ENCODE results near the gene CLMP.
"Not testable (repeated sequence)": the region's sequence is repeated elsewhere in the genome, so short reads cannot be mapped to it uniquely, and the experiment has no call there.

Gene CLMP

DNA sequence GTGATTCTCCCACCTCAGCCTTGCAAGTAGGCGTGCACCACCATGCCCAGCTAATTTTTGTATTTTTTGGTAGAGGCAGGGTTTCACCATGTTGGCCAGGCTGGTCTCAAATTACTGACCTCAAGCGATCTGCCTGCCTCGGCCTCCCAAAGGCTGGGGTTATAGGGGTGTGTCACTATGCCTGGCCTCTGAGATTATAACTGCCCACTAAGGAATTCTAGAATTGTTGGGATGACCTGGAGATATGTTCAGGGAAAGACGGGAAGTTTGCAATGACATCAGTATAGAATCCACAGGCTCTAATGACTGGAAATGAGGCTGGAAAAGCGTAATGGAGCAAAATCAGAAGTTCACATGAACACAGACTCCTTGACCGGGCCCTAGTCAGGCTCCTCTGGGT is 62.2 kb downstream of the CLMP start:
- DNase-seq (ENCODE audit: low read depth in 2 of 2) = no peak

DNA sequence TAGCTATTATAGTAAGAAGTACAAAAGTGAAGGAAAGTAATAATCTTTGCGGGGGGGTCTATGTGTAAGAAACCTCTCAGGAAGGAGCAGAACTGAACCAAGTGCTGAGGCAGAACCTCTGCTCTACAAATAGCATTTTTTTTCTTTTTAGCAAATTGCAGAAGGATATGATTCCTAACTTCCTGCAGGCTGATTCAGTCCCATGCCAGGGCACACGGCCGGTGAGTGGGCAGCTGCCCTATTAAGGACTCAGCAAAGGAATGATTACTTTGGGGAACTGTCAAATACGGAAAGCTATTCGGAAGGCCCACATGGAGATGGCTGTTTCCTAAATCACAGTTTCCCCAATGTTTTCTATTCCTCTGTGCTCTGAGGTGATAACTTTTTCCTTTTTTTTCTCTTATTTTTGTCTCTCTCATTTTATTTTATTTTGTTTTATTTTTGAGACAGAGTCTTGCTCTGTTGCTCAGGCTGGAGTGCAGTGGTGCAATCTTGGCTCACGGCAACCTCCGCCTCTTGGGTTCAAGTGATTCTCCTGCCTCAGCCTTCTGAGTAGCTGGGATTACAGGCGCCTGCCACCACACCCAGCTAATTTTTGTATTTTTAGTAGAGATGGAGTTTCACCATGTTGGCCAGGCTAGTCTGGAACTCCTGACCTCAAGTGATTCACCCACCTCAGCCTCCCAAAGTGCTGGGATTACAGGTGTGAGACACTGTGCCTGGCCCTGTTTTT is 62.8 kb downstream of the CLMP start:
- not testable (repeated sequence) for DNase-seq (ENCODE audit: low read depth in 2 of 2)

DNA sequence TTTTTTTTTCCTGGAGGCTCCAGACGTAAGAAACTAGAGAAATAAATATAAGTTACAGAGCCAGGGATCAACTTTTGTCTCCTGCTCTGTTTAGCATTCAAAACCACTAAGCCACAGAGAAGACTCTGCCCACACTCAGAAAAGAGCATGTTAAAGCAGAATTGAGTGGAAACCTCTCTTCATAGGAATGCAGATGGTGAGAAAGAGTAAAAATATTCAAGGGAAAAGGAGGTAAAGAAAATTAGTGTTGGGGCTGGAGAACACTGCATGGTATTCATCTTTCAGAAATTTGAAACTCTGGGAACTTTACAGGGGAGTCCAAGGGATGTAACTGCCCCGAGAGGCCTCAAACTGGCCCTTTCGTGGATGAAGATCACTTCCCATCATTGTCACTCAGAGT is 65.1 kb downstream of the CLMP start:
- DNase-seq (ENCODE audit: low read depth in 2 of 2) = no peak

DNA sequence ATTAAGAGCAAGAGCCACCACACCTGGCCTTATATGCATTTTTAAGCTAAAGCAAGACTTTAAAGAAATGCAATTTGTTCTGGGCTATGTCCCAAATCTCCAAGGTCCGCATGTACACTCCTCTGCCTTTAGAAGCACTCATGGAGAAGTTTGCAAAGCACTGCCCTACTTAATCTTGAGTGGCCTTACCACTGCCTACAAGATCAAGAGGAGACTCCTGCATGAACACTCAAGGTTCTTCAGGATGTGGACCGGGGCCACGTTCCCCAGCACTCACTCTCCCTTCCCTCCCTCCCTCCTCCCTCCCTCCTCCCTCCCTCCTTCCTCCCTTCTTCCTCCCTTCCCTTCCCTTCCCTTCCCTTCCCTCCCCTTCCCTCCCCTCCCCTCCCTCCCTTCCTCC is 69.9 kb downstream of the CLMP start:
- DNase-seq (ENCODE audit: low read depth in 2 of 2) = no peak

DNA sequence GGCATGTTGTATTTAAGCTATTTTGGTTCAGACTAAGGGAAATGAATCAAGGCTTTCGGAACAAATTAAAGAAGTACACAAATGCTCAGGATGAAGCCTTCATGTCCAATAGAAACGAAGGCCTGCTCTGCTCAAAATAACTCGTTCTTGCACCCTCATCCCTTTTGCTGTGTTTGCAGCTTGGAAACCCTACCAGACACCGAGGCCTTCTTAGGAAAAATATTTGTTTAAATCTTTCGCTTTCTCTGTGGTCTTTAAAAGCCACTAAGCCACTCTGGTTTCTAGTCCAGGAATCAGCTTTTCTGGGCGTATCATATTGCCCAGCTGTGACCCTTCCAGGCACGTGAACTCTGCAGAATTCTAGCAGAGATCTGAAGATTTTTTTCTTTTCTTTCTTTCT is 72.2 kb downstream of the CLMP start:
- no peak for DNase-seq (ENCODE audit: low read depth in 2 of 2)

DNA sequence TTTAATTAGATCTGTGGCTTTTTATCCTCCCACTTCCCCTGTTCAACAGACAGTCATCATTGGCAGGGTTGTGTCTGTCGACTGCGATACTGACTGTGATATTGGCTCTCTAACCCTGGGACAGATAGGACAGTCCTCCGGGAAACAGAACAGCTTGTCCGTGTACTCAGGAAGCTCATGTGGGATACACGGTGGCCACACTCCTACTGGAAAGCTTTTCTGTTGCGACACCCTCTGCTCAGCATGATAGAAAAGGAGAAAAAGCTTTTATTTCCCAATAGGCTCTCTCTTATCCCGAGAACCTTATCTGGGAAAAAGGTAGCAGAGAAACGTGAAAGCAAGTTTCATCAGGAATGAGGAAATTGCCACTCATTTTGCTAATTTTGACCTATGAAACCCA is 72.7 kb downstream of the CLMP start:
- DNase-seq (ENCODE audit: low read depth in 2 of 2) = no peak

DNA sequence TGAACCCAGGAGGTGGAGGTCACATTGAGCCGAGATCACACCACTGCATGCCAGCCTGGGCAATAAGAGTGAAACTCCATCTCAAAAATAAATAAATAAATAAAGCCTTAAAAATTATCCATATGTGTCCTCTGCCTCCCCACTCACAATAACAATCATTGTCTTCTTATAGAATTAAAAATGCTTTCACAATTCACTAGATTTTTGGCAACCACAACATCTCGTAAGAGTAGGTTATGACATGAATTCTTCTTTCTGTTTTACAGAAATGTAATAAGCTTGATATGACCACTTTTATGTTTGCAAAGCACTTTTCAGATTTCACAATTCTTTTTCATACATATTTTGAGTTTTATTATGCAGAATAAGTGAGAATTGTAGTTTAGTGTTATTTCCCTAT is 78.6 kb downstream of the CLMP start:
- DNase-seq (ENCODE audit: low read depth in 2 of 2) = no peak

DNA sequence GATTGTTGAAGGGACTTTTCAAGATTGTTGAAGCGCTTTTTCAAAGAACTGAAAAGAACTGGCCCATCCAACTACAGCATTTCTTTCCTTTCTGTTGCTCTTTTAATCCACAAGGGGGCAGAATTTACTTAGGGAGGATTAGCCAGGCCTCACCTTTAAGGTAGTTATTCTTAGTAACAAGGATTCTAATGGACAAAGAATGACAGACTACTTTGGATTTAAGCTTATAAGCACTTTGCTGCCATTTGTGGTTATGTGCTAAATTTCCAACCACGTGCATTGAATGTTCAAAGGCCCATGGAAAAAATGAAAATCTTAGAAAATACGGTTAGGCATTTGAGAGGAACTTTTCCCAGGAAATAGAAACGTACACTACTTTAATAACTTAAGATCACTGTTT is 83.6 kb downstream of the CLMP start:
- no peak for DNase-seq (ENCODE audit: low read depth in 2 of 2)

DNA sequence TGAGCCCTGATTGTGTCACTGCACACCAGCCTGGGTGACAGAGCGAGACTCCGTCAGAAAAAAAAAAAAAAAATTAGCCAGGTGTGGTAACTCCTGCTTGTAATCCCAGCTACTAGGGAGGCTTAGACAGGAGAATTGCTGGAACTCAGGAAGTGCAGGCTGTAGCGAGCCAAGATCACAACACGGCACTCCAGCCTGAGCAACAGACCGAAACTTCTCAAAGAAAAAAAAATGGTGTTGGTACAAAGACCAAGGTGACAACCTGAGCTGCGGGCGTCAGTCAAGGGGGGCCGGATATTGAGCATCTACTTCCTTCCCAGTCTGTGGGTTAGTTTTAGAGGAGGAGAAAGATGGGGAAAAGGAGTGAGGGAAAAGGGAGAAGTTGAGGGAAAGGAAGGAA is 84.7 kb downstream of the CLMP start:
- DNase-seq (ENCODE audit: low read depth in 2 of 2) = no peak

DNA sequence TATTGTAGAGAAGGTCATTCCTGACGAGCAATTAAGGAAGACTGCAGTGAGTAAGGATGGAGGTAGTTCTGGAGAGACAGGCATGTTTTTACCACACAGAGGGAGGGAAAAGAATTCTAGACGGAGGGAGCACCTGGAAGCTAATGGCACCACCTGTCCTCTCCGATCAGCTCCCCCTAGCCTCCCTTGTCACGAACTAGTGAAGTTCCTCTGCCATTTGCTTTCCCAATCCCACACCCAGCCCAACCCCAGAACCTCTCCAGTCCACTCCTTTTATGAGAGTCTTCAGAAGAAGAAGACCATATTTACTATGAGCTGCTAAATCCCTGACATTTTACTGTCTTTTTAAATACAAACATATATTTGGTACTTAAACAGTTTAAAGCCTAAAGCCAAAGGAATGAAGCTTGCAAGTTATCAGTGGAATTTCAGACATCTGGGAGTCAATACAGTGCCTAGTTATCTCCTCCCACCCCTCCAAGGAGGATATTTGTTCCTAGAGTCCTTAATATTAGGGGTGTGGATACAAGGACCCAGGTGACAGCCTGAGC is 87.0 kb downstream of the CLMP start:
- no peak for DNase-seq (ENCODE audit: low read depth in 2 of 2)

DNA sequence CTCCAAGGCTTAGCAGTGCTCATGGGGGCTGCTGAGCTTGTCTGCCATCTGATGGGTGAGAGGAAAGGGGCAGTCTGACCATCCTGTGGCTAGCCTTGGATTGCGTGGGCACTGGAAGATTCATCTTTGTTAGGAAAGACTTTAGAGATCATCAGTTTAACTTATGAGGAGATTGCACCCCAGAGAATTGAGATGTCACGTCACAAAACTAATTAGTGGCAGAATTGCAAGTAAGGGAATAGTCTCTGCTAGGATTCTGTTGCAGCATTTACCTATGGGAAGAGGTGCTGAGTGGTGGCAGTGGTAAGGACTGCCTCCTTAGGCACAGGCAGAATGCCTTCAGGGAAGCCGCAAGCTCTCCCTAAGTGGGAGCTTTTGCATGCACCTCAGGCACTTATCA is 90.4 kb downstream of the CLMP start:
- no peak for DNase-seq (ENCODE audit: low read depth in 2 of 2)

DNA sequence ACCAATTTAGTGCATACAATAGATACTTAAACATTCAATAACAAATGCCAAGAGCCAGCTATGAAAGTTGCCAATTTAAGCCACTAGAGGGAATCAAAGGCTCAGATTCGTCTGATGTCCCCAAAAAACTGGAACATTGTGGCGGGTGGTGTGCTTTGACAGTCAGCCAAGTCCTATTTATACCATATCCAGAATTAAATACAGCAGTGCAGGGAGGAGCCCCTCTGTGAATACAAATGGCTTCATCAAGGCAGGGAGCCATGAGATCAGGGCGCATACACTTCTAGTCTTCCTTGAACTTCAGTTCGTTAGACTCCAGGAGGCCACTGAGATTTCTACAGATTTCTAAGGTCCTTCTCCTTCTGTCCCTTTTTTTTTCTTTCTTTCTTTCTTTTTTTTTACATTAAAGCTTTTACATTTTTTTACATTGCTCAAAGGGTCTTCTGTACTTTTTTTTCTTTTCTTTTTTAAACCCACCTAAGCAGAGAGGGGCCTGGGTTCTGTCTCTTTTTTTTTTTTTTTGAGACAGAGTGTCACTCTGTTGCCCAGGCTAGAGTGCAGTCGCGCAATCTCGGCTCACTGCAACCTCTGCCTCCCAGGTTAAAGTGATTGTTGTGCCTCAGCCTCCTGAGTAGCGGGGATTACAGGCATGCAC is 91.6 kb downstream of the CLMP start:
- no peak for DNase-seq (ENCODE audit: low read depth in 2 of 2)

DNA sequence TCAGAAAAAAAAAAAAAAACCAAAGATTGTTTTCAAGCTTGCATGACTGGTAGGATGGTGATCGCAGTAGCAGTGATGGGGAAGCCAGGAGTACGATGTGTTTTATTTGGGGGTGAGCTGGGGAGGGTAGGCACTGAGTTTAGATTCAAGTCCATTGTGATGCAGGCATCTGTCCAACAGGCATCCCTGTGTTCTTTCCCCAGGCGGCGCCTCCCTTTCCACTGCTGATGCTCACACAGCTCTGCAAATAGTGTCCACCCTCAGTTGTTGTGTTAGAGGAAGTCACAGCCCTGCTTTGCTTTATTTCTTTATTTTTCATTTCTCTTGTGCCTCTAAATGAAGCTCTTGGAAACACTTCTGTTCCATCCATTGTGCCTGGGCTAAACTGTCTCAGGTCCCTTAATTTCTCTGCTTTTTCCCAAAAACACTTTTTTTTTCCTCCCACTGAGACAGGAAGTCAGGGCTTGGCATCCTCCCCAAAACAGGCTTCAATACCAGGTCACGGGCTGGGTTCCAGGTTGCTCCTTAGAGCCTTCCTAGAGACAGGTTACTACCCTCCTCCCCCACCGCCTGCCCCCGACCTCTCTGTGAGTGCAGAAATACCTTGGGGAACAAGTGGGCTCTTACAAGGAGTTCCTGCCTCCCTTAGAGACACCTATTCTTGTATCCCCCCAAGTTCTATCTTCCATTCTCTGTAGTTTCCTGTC is 94.5 kb downstream of the CLMP start:
- no peak for DNase-seq (ENCODE audit: low read depth in 2 of 2)

DNA sequence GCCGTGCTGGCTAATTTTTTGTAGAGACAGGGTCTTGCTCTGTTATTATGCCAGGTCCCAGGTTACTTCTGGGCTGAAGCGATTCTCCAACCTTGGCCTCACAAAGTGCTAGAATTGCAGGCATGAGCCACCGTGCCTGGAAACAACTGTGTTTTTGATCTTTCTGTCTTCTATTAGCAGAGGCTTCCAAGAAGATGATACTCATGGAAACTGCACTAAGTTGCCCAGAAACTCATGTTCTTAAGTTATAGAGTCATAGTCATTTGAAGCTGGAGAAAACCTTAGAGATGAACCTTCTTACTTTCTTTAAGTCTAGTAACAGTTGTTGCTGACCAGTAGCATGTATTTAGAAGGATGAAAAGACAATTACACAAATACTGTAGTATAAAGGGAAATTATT is 96.1 kb downstream of the CLMP start:
- no peak for DNase-seq (ENCODE audit: low read depth in 2 of 2)

DNA sequence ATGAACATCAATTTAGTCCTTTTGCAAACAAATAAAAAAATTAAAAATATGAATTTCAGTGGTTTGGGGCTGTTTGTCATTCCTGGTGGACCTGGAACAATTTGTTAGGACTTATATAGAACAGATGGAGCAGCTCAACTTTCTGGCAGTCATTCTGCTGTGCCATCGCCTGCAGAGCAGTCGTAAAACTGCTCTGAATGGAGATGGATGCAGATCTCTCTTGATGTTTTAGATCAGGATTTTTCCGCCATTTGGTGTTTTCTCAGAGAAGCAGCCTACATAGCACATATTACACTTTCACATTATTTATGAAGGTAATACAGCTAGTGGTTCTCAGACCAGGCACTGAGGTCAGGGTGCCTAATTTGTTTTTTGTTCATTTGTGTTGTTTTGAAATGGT is 101.3 kb downstream of the CLMP start:
- no peak for DNase-seq (ENCODE audit: low read depth in 2 of 2)

DNA sequence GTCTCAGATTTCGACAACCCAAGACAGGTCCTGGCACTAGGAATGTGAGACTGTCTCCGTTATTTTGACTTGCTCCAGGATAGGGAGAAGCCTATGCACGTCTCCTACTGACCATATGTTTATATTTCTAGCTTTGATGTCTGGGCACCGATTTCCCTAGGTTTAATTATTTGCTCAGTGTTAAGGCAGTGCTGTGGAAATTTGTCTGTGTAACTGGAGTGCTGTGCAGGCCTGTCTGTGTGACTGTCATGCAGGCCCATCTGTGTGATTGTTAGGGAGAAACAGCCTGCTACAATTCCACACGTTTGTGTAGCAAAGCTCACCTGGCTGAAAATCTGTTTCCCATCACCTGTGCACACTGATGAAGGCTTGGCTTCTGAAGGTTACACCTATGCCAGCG is 103.5 kb downstream of the CLMP start:
- no peak for DNase-seq (ENCODE audit: low read depth in 2 of 2)

DNA sequence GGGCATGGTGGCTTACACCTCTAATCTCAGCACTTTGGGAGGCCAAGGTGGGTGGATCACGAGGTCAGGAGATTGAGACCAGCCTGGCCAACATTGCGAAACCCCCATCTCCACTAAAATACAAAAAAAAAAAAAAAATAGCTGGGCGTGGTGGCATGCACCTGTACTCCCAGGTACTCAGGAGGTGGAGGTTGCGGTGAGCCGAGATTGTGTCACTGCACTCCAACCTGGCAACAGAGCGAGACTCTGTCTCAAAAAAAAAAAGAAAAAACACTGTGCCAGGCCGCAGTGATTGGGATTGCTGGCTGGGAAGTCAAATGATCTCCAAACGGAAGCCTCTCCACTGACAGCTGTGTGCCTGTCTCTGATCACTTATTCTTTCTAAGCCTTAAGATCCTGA is 104.9 kb downstream of the CLMP start:
- DNase-seq (ENCODE audit: low read depth in 2 of 2) = not testable (repeated sequence)

DNA sequence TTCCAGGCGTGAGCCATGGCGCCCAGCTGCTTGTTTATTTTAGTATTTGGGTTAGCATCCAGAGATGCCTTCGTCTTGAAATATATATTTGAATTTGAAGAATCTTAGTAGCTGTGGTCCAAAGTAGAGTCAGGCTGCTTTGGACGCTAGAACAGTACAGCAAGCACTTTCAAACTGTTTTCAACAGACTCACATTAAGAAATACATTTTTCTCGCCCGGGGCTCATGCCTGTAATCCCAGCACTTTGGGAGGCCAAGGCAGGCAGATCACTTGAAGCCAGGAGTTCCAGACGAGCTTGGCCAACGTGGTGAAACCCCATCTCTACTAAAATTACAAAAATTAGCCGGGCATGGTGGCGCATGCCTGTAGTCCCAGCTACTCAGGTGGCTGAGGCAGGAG is 106.2 kb downstream of the CLMP start:
- not testable (repeated sequence) for DNase-seq (ENCODE audit: low read depth in 2 of 2)

DNA sequence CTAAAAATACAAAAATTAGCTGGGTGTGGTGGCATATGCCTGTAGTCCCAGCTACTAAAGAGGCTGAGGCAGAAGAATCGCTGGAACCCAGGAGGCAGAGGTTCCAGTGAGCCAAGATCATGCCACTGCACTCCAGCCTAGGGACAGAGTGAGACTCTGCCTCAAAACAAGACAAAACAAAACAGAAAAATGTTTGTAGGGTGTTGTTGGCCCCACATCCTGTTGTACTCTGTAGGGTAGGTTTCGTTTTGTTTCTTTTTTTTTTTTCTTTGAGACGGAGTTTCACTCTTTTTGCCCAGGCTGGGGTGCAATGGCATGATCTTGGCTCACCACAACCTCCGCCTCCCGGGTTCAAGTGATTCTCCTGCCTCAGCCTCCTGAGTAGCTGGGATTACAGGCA is 107.4 kb downstream of the CLMP start:
- not testable (repeated sequence) for DNase-seq (ENCODE audit: low read depth in 2 of 2)

DNA sequence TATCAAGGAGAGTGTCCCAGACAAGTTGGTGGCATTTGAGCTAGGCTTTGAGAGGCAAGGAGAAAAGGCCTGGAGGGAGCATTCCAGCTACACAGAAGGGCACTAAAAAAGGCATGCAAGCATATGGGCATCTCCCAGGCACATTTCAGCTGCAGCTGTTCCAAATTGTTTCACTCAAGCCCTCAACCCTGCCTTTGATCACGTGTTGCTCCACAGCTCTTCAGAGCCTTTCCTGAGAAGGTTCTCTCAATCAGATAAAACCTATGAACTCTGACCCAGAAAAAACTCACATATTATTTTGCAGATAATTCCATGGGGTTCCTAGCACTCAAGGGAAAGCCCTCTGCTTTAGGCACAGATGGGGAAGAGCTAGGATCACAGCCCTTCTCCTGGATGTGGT is 108.7 kb downstream of the CLMP start:
- no peak for DNase-seq (ENCODE audit: low read depth in 2 of 2)

DNA sequence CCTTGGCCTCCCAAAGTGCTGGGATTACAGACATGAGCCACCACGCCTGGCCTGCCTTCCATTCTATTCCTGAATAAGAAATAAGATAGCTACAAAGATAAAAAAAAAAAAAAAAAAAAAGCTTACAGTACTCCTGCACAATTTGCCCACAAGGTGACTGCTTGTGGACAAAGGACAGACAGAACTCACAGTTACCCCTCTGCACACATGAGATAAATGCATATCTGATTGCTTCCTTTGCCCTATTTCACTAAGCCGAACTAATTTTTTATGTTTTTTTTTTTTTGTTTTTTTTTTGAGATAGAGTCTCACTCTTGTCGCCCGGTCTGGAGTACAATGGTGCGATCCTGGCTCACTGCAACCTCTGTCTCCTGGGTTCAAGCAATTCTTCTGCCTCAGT is 109.6 kb downstream of the CLMP start:
- no peak for DNase-seq (ENCODE audit: low read depth in 2 of 2)

DNA sequence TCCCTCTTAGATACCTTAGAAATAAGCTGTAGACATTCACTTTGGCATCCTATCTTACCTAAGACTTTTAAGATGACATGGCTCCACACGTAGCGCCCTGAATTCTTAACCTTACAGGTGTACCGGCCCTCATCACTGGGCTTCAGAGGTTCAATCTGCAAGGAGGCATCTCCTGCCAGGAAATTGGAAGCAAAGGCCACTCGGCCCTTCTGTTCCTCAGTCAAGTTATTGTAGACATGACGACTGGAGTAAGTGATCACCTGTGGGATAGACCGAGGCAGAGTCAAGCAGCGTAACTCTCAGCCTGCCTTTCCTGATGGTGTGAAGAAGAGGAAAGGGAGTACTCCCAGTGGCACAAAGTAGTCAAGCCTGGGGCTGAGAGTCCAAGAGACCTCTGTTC is 110.6 kb downstream of the CLMP start:
- no peak for DNase-seq (ENCODE audit: low read depth in 2 of 2)

DNA sequence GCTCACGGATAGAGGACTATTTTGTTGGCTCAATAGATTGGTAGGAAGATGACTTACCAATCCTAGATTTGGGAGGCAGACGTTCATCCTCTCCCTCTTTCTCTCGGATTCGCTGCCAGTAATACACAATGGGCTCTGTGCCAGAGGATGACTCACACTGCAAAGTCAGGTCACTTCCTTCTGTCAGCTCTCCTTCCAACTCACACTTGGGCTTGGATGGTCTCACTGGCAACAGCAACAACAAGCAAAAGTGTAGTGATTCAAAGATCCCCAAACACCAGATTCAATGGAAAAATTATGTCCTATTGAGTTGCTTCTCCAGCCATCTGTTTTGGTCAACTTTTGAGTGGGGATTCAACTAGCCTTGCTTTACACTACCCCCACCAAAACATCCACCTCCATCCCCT is 111.4 kb downstream of the CLMP start:
- no peak for DNase-seq (ENCODE audit: low read depth in 2 of 2)

Measured in stimulated activated CD8-positive, alpha-beta memory T cell treated with anti-CD3 and anti-CD28 coated beads, Interleukin-15, amount 100 ng/mL, for 4 hours (primary cell).